Right ventricle myocardium inferior (tissue), 1 donor: ENCODE measurements around the gene ENTPD3. TPM values are rescaled to one million over a fixed set of nuclear protein-coding genes. Genes with fewer than 3 reads are reported as not detected.

Experiments used
- total RNA-seq: library from RNA; stranded (reverse); fragmentation: NEBNext Ultra II Directional; extraction: Animal tissue kit (Norgen Biotek cat#: 25700); gene quantifications from one replicate; pipeline ENCODE4 v1.2.1, GENCODE V29; 2021
- donor health status: DM: no; HTN: yes; CAD: no; lungs with severe emphysema.

The ENTPD3 gene
- total RNA-seq, 1 donor from 2014 or later = 0.11 TPM

Other genes with a start within 250 kb of the ENTPD3 start
- gene EIF1B, start 77.5 kb upstream of the ENTPD3 start, total RNA-seq = 327 TPM
- 1,077 TPM for gene RPL14, start 70.2 kb downstream of the ENTPD3 start, total RNA-seq
- 3.9 TPM for gene ZNF619, start 89.9 kb downstream of the ENTPD3 start, total RNA-seq
- gene ZNF620, start 118.9 kb downstream of the ENTPD3 start, total RNA-seq = 1.6 TPM
- 10.5 TPM for gene ZNF621, start 137.8 kb downstream of the ENTPD3 start, total RNA-seq